Lung (tissue), 12 donors: ENCODE data around the gene ADAMTS13. TPM values are rescaled to one million over a fixed set of nuclear protein-coding genes. Genes with fewer than 3 reads are reported as not detected.

Source experiments
- ATAC-seq: fragments of 200-7000 bp; cut with Tn5 transposase; one replicate; pipeline ENCODE4 v1.9.1; 2020; ENCODE audit warnings: moderate number of reproducible peaks; ENCODE audit not compliant: insufficient read depth, low FRiP score
- DNase-seq, 3 donors: peaks; one replicate each; pipeline ENCODE4 v3.0.0-alpha.2; 2013 to 2017
- H3K27ac ChIP-seq, 2 donors: one replicate each; pipeline ENCODE4 v1.5.1; 2013; ENCODE audit warnings: mild to moderate bottlenecking in 2 of 2, moderate library complexity in 2 of 2, control low read depth in 1 of 2, inconsistent platforms in 1 of 2, low read depth in 1 of 2, low read length in 1 of 2
- H3K27me3 ChIP-seq, 3 donors: one replicate each; pipeline ENCODE4 v1.5.1; 2013; ENCODE audit warnings: low read length in 2 of 3; ENCODE audit not compliant: control insufficient read depth in 3 of 3, insufficient read depth in 3 of 3
- H3K36me3 ChIP-seq, 4 donors: one replicate each; pipeline ENCODE4 v1.5.1; 2013; ENCODE audit warnings: low read length in 4 of 4, mild to moderate bottlenecking in 1 of 4, moderate library complexity in 1 of 4; ENCODE audit not compliant: control insufficient read depth in 4 of 4, insufficient read depth in 4 of 4
- H3K4me1 ChIP-seq, 5 donors: one replicate each; pipeline ENCODE4 v1.5.1; 2013; ENCODE audit warnings: low read length in 5 of 5, mild to moderate bottlenecking in 2 of 5, moderate library complexity in 1 of 5; ENCODE audit not compliant: control insufficient read depth in 5 of 5, insufficient read depth in 5 of 5
- H3K4me3 ChIP-seq: one replicate; pipeline ENCODE4 v1.5.1; 2013; ENCODE audit warnings: mild to moderate bottlenecking, control low read depth, moderate library complexity
- H3K9ac ChIP-seq, 2 donors: one replicate each; pipeline ENCODE4 v1.5.1; 2013; ENCODE audit warnings: low read length in 2 of 2, control low read depth in 1 of 2; ENCODE audit not compliant: insufficient read depth in 1 of 2
- H3K9me3 ChIP-seq, 4 donors: one replicate each; pipeline ENCODE4 v1.5.1; 2013; ENCODE audit warnings: low read length in 3 of 4, mild to moderate bottlenecking in 1 of 4, moderate library complexity in 1 of 4; ENCODE audit not compliant: control insufficient read depth in 4 of 4, insufficient read depth in 3 of 4
- WGBS, 2 donors: extraction: QIAGEN DNeasy Blood & Tissue Kit; methylation state at CpG; one replicate each; pipeline ENCODE4 v1.1.7; 2013; 5-methylcytosine and 5-hydroxymethylcytosine counted together
- polyA plus RNA-seq, 2 donors: library from polyadenylated mRNA; stranded (reverse); fragments of 200-250 nt; gene quantifications; one replicate each; pipeline ENCODE4 v1.2.1, GENCODE V29; 2013
- total RNA-seq, 2 donors: library from RNA; depleted of rRNA in 1 of 2; stranded (reverse); fragments of >200 nt in 1 of 2; gene quantifications; one replicate each; pipeline ENCODE4 v1.2.1, GENCODE V29; 2014 to 2021
- TF ChIP-seq, protein P1 (sequence below): IDR thresholded peaks from 2 replicates; pipeline ENCODE4 v1.5.1; 2012; ENCODE audit warnings: mild to moderate bottlenecking; ENCODE audit errors: control extremely low read depth, extremely low read depth
- donor health status: control.
- donor health status: control.
- donor health status: Bipolar disorder and iron deficiency.
- donor health status: healthy.
- donor health status: DM: yes; HTN: yes; CAD: no.

ADAMTS13 gene
- total and polyA plus RNA-seq, 4 donors: 1.0 to 4.1 (median 2.9) TPM

DNA sequence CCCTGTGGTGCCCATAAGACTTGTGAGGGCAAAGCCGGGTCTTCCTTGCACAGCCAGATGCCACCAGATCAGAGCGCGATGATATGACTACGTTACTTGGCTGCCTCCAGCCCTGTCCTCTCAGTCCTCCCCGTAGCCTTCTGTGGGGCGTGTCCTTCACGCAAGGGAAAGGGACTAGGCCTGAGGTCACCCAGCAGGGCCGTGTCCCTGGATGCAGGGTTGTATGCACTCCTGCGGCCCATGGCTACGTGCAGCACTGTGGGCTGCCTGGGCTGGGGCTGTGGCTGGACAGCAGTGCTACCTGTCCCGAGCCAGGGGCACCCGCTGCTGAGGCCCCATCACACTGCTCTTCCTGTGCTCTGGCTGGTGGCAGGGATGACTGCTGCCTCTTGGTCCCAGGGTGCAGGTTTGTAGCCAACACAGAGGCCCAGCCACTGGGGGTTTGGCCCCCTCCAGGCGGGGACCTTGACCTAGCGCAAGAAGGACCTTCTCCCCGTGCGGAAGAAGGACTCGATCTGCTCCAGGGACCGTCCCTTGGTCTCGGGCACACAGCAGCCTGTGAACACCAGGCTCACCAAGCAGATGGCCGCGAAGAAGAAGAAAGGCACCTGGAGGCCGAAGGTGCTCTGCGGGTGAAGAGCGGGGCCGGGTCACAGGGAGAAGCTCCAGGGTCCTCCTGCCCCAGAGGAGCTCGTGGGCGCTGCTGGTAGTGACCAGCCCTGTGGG lies 49.5 kb downstream of the ADAMTS13 start:
- no peak overlapping the region for H3K9ac ChIP-seq
- no peak overlapping the region for H3K27ac ChIP-seq
- H3K27me3 ChIP-seq: no peaks in the 10 kb centered on the region
- ATAC-seq: no peak
- H3K4me1 ChIP-seq: peaks cover 0 to under 1% (median 0%) of the 10 kb centered on the region in 5 donors
- TF ChIP-seq, protein P1, sequence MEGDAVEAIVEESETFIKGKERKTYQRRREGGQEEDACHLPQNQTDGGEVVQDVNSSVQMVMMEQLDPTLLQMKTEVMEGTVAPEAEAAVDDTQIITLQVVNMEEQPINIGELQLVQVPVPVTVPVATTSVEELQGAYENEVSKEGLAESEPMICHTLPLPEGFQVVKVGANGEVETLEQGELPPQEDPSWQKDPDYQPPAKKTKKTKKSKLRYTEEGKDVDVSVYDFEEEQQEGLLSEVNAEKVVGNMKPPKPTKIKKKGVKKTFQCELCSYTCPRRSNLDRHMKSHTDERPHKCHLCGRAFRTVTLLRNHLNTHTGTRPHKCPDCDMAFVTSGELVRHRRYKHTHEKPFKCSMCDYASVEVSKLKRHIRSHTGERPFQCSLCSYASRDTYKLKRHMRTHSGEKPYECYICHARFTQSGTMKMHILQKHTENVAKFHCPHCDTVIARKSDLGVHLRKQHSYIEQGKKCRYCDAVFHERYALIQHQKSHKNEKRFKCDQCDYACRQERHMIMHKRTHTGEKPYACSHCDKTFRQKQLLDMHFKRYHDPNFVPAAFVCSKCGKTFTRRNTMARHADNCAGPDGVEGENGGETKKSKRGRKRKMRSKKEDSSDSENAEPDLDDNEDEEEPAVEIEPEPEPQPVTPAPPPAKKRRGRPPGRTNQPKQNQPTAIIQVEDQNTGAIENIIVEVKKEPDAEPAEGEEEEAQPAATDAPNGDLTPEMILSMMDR: no peak
- WGBS, 2 donors: 87 to 91% methylated on average over 27 of the region's 27 CpGs
- DNase-seq: no peak
- peaks cover 0 to 28% (median 0%) of the 10 kb centered on the region in 4 donors for H3K36me3 ChIP-seq
- no peak overlapping the region for H3K4me3 ChIP-seq
- no peaks in the 10 kb centered on the region for H3K9me3 ChIP-seq

DNA sequence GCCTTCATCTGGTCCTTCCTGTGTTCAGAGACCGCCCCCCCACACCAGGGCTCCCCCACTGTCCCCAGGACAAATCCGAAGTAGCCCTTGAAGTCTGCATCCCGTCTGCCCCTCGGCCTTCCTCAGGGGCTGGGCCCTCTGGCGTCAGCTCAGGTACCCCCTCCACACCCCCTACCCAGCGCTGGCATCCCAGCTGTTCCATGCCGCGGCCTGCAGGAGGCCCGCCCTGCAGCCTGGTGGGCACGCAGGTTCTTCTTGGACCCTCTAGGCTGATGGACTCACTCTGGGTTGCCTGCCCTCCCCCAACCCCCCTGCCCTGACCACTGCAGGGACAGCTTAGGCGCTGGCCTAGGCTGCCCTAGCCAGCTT lies 50.1 kb downstream of the ADAMTS13 start:
- WGBS, 2 donors: 84 to 92% methylated on average over 11 of the region's 11 CpGs
- H3K36me3 ChIP-seq: peaks cover 0 to 28% (median 0%) of the 10 kb centered on the region in 4 donors
- DNase-seq: no peak

DNA sequence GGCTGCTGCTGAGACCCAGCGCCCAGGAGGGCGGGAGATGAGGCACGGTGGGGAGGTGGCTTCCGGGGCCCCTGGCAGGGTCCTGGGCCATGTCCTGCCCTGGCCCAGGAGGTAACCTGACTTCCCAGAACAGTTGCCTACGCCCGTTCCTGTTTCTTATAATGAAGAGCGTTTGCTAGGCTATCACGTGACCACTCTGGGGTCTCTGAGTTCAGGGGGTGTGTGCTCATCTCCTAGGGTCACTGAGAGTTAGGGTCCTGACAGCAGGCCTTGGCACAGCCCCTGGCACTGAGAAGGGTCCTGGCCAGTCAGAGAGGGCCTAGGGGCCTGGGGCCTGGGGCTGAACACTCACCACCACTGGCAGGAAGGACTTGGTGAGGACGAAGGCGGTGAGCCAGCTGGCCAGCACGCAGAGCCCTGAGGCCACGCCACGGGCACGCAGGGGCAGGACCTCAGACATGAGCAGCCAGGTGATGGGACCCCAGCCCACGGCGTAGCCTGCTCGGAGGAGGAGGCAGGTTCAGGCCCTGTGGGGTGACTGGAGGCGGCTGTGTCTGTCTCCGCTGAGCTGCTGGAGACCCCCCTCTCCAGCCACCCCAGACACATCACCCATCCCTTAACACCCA lies 50.7 kb downstream of the ADAMTS13 start:
- peaks cover 0 to 26% (median 0%) of the 10 kb centered on the region in 4 donors for H3K36me3 ChIP-seq
- TF ChIP-seq, protein P1: no peak
- no peak for DNase-seq
- 72 to 77% methylated on average over 19 of the region's 19 CpGs for WGBS, 2 donors
- H3K9me3 ChIP-seq: no peaks in the 10 kb centered on the region
- H3K27ac ChIP-seq: no peak overlapping the region
- H3K27me3 ChIP-seq: no peaks in the 10 kb centered on the region
- no peak overlapping the region for H3K9ac ChIP-seq
- no peak overlapping the region for H3K4me3 ChIP-seq
- peaks cover 0 to 4% (median 0%) of the 10 kb centered on the region in 5 donors for H3K4me1 ChIP-seq
- no peak for ATAC-seq

More for the DNA sequence above, 50.1 kb downstream of the ADAMTS13 start:
- no peak overlapping the region for H3K4me3 ChIP-seq
- no peak for ATAC-seq
- no peaks in the 10 kb centered on the region for H3K27me3 ChIP-seq
- H3K9ac ChIP-seq: no peak overlapping the region
- H3K9me3 ChIP-seq: no peaks in the 10 kb centered on the region
- TF ChIP-seq, protein P1: no peak
- H3K4me1 ChIP-seq: peaks cover 0 to 4% (median 0%) of the 10 kb centered on the region in 5 donors
- H3K27ac ChIP-seq: no peak overlapping the region
